ENCODE data around the gene C1QB.
A peak's percentile ranks its signal among the peaks of the same experiment; 100 is the strongest.

DNA sequence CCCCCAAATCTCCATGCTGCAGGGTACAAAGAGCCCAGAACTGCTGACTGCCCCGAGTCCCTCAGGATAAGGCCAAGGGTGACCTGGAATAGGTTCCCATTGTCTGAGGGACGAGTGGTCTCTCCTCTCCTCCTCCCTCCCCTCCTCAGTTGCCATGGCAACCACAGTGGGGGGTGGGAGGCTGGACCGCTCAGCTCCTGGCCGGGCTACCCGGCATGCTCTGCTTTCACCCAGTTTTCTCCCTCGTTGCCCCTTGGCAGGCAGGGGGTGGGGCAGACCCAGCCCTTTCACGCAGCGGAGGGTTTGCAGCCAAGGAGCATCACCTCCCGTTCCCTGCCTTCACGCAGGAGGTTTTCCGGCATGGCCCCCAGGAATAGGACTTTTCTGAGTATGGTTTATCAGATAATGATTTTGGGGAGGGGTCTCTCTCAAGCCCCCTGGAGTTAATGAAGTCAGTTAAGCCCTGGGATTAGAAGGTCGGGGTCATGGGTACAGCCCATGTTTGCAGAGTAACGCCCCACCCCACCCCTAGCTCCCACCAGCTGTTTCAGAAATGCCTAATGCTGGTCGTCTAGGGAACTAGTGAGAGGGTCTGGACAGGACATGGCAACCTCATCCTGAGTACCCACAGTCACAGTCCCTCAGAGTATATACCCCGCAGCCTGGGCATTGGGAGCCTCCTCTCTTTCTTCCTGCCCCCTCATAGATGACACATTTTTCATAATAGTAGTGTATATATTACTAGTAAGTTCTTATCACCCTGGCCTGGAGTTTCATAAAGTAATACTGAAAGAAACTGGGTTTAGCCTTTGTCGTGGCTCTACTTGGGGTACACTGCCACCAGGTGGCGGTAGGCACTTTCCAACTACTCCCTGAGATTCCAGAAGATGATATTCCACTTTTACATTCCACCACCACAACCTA, 20.7 kb downstream of the C1QB start:
- TF ChIP-seq, protein P1, sequence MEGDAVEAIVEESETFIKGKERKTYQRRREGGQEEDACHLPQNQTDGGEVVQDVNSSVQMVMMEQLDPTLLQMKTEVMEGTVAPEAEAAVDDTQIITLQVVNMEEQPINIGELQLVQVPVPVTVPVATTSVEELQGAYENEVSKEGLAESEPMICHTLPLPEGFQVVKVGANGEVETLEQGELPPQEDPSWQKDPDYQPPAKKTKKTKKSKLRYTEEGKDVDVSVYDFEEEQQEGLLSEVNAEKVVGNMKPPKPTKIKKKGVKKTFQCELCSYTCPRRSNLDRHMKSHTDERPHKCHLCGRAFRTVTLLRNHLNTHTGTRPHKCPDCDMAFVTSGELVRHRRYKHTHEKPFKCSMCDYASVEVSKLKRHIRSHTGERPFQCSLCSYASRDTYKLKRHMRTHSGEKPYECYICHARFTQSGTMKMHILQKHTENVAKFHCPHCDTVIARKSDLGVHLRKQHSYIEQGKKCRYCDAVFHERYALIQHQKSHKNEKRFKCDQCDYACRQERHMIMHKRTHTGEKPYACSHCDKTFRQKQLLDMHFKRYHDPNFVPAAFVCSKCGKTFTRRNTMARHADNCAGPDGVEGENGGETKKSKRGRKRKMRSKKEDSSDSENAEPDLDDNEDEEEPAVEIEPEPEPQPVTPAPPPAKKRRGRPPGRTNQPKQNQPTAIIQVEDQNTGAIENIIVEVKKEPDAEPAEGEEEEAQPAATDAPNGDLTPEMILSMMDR (IDR thresholded peaks at IDR 0.05; ENCODE audit: insufficient read depth, low read length): peak; percentile 58
- TF ChIP-seq, protein P2, sequence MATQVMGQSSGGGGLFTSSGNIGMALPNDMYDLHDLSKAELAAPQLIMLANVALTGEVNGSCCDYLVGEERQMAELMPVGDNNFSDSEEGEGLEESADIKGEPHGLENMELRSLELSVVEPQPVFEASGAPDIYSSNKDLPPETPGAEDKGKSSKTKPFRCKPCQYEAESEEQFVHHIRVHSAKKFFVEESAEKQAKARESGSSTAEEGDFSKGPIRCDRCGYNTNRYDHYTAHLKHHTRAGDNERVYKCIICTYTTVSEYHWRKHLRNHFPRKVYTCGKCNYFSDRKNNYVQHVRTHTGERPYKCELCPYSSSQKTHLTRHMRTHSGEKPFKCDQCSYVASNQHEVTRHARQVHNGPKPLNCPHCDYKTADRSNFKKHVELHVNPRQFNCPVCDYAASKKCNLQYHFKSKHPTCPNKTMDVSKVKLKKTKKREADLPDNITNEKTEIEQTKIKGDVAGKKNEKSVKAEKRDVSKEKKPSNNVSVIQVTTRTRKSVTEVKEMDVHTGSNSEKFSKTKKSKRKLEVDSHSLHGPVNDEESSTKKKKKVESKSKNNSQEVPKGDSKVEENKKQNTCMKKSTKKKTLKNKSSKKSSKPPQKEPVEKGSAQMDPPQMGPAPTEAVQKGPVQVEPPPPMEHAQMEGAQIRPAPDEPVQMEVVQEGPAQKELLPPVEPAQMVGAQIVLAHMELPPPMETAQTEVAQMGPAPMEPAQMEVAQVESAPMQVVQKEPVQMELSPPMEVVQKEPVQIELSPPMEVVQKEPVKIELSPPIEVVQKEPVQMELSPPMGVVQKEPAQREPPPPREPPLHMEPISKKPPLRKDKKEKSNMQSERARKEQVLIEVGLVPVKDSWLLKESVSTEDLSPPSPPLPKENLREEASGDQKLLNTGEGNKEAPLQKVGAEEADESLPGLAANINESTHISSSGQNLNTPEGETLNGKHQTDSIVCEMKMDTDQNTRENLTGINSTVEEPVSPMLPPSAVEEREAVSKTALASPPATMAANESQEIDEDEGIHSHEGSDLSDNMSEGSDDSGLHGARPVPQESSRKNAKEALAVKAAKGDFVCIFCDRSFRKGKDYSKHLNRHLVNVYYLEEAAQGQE (IDR thresholded peaks at IDR 0.05; ENCODE audit: insufficient replicate concordance, low read depth): no peak

Measured in HL-60 (cell line).